ENCODE results near the gene RPP40. TPM values are rescaled to one million over a fixed set of nuclear protein-coding genes. Genes with fewer than 3 reads are reported as not detected.

RPP40 gene
- polyA plus RNA-seq, 1 donor (not counting 4 experiments of a cell fraction or from before 2014, with no cell fraction given) = 12.4 TPM

- H3K4me1 ChIP-seq (ENCODE audit: control insufficient read depth, extremely low read depth, insufficient read depth, low read length) = no peaks in the 10 kb centered on the region
- DNase-seq (ENCODE audit: low read depth, low spot score) = no peak
- H3K9me1 ChIP-seq (ENCODE audit: control insufficient read depth, extremely low read depth, insufficient read depth, low read length) = no peaks in the 10 kb centered on the region
- FAIRE-seq = no peak
- no peaks in the 10 kb centered on the region for H4K20me1 ChIP-seq (ENCODE audit: control insufficient read depth, extremely low read depth, insufficient read depth, low read length)
- H3K27me3 ChIP-seq (ENCODE audit: control insufficient read depth, extremely low read depth, insufficient read depth, low read length) = no peaks in the 10 kb centered on the region
- H3K9ac ChIP-seq (ENCODE audit: control insufficient read depth, extremely low read depth, insufficient read depth, low read length) = no peak overlapping the region
- no peaks in the 10 kb centered on the region for H3K36me3 ChIP-seq (ENCODE audit: control insufficient read depth in 2 of 2, extremely low read depth in 1 of 2, insufficient read depth in 2 of 2, low read length in 2 of 2)
- no peak overlapping the region for H3K4me3 ChIP-seq (ENCODE audit: control insufficient read depth in 2 of 3, extremely low read depth in 1 of 3, insufficient read depth in 2 of 3, low read depth in 1 of 3, low read length in 3 of 3)
- no peaks in the 10 kb centered on the region for H3K9me3 ChIP-seq (ENCODE audit: control insufficient read depth, low read depth, low read length)
- H3K4me2 ChIP-seq (ENCODE audit: control insufficient read depth, extremely low read depth, insufficient read depth, low read depth, low read length) = no peak overlapping the region
- dilution Hi-C loops (cut with MboI; ENCODE audit: extremely low pct_ligation_motif_present, low sequenced_read_pairs) = no loop called here
- TF ChIP-seq CTCF (optimal IDR thresholded peaks at IDR 0.05 in 1 of 3, IDR thresholded peaks at IDR 0.05 in 1 of 3, conservative IDR thresholded peaks at IDR 0.05 in 1 of 3; ENCODE audit: extremely low read depth in 1 of 3, insufficient read depth in 2 of 3, low read length in 3 of 3) (no peak), EZH2 (IDR thresholded peaks at IDR 0.05; ENCODE audit: low read length) (no peak)
- H3K79me2 ChIP-seq (ENCODE audit: control insufficient read depth, insufficient read depth, low read length) = no peaks in the 10 kb centered on the region
- no peak overlapping the region for H3K27ac ChIP-seq (ENCODE audit: control insufficient read depth, insufficient read depth, low read length)
- H2AFZ ChIP-seq (ENCODE audit: control insufficient read depth, low read length) = no peak overlapping the region
Observed at GRCh38 chr6:4974962-4975361, 28.9 kb downstream of the RPP40 start.

GRCh38 chr6:4973982-4974745, 29.7 kb downstream of the RPP40 start:
- H4K20me1 ChIP-seq (ENCODE audit: control insufficient read depth, extremely low read depth, insufficient read depth, low read length) = no peaks in the 10 kb centered on the region
- FAIRE-seq (no peak), DNase-seq (ENCODE audit: low read depth, low spot score) (no peak)
- H3K9me3 ChIP-seq (ENCODE audit: control insufficient read depth, low read depth, low read length) = no peaks in the 10 kb centered on the region
- TF ChIP-seq EZH2 (IDR thresholded peaks at IDR 0.05; ENCODE audit: low read length) (no peak), CTCF (optimal IDR thresholded peaks at IDR 0.05 in 1 of 3, IDR thresholded peaks at IDR 0.05 in 1 of 3, conservative IDR thresholded peaks at IDR 0.05 in 1 of 3; ENCODE audit: extremely low read depth in 1 of 3, insufficient read depth in 2 of 3, low read length in 3 of 3) (no peak)
- H3K79me2 ChIP-seq (ENCODE audit: control insufficient read depth, insufficient read depth, low read length) = no peaks in the 10 kb centered on the region
- no peak overlapping the region for H2AFZ ChIP-seq (ENCODE audit: control insufficient read depth, low read length)
- no peaks in the 10 kb centered on the region for H3K36me3 ChIP-seq (ENCODE audit: control insufficient read depth in 2 of 2, extremely low read depth in 1 of 2, insufficient read depth in 2 of 2, low read length in 2 of 2)
- no peaks in the 10 kb centered on the region for H3K9me1 ChIP-seq (ENCODE audit: control insufficient read depth, extremely low read depth, insufficient read depth, low read length)
- H3K4me2 ChIP-seq (ENCODE audit: control insufficient read depth, extremely low read depth, insufficient read depth, low read depth, low read length) = no peak overlapping the region
- no peak overlapping the region for H3K9ac ChIP-seq (ENCODE audit: control insufficient read depth, extremely low read depth, insufficient read depth, low read length)
- H3K4me1 ChIP-seq (ENCODE audit: control insufficient read depth, extremely low read depth, insufficient read depth, low read length) = no peaks in the 10 kb centered on the region
- dilution Hi-C loops (cut with MboI; ENCODE audit: extremely low pct_ligation_motif_present, low sequenced_read_pairs) = no loop called here
- no peak overlapping the region for H3K4me3 ChIP-seq (ENCODE audit: control insufficient read depth in 2 of 3, extremely low read depth in 1 of 3, insufficient read depth in 2 of 3, low read depth in 1 of 3, low read length in 3 of 3)
- H3K27ac ChIP-seq (ENCODE audit: control insufficient read depth, insufficient read depth, low read length) = no peak overlapping the region
- H3K27me3 ChIP-seq (ENCODE audit: control insufficient read depth, extremely low read depth, insufficient read depth, low read length) = no peaks in the 10 kb centered on the region
